Measurements from ENCODE around the gene TDRD12.
"Not testable (repeated sequence)": the region's sequence is repeated elsewhere in the genome, so short reads cannot be mapped to it uniquely, and the experiment has no call there.

Gene TDRD12

GRCh38 chr19:32694316-32694715 is 25.3 kb upstream of the TDRD12 start:
- DNase-seq = not testable (repeated sequence)

DNA sequence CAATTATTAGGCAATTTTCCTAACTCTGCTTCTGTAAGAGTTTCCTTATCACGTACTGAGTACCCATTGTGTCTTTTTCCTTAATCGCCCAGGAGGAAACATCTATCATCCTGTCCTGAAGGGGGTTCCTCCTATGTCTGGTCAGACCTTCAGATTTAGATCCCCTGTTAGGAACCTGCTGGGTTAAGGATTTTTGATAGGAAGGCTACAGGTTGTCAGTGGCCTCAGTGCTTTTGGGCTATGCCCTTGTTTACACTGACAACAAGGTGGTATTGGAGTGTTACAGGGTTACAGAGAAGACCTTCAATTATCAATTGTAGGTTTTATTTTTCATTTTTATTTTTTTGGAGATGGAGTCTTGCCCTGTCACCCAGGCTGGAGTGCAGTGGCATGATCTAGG is 24.7 kb upstream of the TDRD12 start:
- not testable (repeated sequence) for DNase-seq

DNA sequence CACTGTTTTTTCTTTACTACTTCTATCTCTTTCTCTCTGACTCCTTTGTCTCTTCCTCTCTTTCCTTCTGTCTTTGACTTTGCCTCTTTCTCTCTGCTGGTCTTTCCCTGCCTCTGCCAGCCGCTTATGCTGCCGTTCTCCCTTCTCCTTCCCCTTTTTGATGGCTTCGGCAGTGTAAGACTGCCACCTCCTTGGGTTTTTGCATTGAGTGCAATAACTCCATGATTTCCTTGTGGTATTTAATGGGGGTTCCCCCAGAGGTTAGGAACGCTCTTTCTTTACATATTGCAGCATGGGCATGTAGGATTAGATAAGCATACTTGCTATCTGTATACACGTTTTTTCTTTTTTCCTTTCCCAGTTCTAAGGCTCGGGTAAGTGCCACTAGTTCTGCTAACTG is 24.1 kb upstream of the TDRD12 start:
- DNase-seq = not testable (repeated sequence)

GRCh38 chr19:32696771-32697170 is 22.8 kb upstream of the TDRD12 start:
- not testable (repeated sequence) for DNase-seq

DNA sequence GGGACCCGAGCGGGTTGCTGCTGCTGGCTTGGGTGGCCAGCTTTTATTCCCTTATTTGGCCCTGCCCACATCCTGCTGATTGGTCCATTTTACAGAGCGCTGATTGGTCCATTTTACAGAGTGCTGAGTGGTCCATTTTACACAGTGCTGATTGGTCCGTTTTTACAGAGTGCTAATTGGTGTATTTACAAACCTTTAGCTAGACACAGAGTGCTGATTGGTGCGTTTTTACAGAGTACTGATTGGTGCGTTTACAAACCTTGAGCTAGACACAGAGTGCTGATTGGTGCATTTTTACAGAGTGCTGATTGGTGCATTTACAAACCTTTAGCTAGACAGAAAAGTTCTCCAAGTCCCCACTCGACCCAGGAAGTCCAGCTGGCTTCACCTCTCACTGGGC is 19.4 kb upstream of the TDRD12 start:
- not testable (repeated sequence) for DNase-seq

DNA sequence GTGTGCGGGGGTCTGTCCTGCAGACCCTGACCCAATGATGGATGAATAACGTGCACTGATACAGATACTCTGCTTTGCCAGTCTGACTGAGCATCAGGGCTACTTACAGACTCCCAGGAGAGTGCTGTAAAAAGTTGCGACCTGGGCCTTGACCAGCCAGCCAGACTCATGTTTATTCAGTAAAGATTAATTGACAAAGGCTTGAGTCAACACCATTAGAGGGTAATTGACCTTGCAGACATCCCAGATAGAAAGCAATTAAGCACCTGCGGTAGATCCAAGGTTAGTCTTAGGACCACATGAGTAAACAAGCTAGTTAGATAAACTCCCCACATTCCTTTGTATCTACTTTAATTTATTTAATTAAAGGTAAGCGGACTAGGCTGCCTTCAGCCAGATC is 17.6 kb upstream of the TDRD12 start:
- no peak for DNase-seq

GRCh38 chr19:32704006-32704405 is 15.6 kb upstream of the TDRD12 start:
- DNase-seq = not testable (repeated sequence)

GRCh38 chr19:32708457-32708856 is 11.1 kb upstream of the TDRD12 start:
- no peak for DNase-seq

DNA sequence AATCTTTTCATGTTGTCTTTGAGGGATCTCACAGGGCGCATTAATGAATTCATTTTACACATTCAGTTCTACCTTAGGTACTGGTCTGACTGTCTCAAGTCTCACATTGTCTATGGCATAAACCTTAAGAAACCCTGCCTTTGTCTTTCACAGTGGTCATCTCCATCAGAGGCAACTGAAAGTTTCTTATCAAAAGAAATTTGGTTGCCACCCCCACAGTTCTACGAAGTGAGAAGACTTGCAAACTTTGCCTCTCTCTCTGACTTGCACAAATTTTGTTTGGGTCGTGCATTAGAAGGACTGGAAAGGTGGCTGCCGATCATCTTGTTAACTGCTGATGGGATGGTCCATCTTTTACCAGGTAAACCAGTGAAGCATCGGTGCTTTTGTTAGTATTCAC is 10.5 kb upstream of the TDRD12 start:
- no peak for DNase-seq

GRCh38 chr19:32711747-32712146 is 7.8 kb upstream of the TDRD12 start:
- no peak for DNase-seq

GRCh38 chr19:32716203-32716602 is 3.4 kb upstream of the TDRD12 start:
- not testable (repeated sequence) for DNase-seq

GRCh38 chr19:32717496-32717895 is 2.1 kb upstream of the TDRD12 start:
- no peak for DNase-seq

- DNase-seq = no peak
Observed at GRCh38 chr19:32718286-32718685, 1.3 kb upstream of the TDRD12 start.

- no peak for DNase-seq
Observed at GRCh38 chr19:32720216-32720935, 809 bp downstream of the TDRD12 start.

GRCh38 chr19:32720936-32721250 is 1.3 kb downstream of the TDRD12 start:
- DNase-seq = no peak

GRCh38 chr19:32735936-32736335 is 16.4 kb downstream of the TDRD12 start:
- DNase-seq = no peak

DNA sequence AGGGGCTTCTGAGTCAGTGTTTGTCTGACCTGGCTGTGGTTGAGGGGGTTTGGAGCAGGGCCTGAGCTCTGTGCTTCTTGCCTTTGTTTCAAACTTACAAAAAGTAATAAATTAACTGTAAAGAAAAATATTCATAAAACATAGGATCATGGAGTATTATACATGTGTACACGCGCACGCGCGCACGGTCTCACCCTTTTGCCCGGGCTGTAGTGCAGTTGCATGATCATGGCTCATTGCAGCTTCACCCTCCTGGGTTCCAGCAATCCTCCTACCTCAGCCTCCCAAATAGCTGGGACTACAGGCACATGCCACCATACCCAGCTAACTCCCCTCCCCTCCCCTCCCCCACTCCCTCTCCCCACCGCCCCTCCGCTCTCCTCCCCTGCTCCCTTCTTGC is 23.5 kb downstream of the TDRD12 start:
- DNase-seq = no peak

GRCh38 chr19:32743447-32743846 is 23.9 kb downstream of the TDRD12 start:
- DNase-seq = no peak

DNA sequence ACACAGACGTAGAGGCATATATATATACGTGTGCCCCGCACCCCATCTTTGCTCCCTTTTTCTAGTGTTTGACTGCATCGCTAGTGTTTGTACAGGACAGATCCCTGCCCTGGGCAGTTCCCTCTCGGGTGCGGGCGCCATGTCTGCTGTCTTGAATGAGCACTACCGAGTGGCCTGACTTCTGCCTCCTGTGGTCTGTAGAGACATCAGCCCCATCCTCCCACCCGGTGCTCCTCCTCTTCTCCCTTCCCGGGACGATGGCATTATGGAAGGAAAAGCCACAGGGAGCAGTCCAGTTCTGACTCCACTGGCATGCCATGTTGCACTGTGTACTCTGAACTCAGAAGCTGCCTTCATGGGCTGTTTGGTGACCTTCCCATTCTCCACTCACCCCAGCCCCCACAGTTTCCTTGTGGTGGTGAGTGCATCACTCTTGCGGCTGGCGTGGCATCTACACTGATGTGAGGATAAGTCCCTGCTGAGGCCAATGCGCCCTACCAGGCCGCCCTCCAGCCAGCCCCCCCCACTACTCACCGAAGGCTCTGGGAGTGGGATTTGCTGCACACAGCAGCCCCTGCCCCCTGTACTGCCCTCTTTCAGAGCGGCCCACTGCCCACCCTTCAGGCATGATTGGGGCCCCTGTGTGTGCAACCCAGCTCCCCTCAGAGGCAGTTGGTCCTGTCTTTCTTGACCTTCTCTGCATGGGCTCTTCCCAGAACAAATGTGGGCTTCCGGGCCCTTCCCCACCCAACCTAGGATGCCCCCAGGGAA is 25.2 kb downstream of the TDRD12 start:
- no peak for DNase-seq

DNA sequence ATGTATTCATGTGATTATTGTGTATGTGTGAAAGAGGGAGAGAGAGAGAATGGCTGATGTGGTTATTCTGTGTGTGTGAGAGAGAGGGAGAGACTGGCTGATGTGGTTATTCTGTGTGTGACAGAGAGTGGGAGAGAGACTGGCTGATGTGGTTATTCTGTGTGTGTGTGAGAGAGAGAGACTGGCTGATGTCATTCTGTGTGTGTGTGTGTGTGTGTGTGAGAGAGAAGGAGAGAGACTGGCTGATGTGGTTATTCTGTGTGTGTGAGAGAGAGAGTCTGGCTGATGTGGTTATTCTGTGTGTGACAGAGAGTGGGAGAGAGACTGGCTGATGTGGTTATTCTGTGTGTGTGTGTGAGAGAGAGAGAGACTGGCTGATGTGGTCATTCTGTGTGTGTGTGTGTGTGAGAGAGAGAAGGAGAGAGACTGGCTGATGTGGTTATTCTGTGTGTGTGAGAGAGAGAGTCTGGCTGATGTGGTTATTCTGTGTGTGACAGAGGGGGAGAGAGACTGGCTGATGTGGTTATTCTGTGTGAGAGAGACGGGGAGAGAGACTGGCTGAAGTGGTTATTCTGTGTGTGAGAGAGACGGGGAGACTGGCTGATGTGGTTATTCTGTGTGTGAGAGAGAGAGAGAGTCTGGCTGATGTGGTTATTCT is 26.2 kb downstream of the TDRD12 start:
- DNase-seq = not testable (repeated sequence)

- not testable (repeated sequence) for DNase-seq
Observed at GRCh38 chr19:32746631-32747196, 27.1 kb downstream of the TDRD12 start.

DNA sequence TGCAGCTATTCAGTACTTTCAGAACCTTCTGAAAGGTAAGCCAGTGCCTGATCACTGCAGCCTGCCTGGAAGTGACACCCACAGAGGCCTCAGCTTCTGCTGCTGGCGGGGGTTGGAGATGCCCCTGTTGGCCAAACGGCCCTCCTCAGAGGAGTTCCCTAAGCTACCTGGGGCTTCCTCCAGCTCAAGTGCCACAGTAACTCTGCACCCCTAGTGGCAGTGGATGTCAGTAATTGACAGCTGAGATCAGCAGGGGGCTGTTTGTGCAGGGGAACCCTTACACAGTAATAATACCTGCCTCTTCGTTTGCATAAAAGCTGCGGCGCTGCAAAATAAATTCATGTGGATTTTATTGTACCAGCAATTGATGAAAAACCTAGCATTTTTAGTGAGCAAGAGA is 28.9 kb downstream of the TDRD12 start:
- peak; percentile 32 for DNase-seq

GRCh38 chr19:32748948-32749347 is 29.4 kb downstream of the TDRD12 start:
- DNase-seq = no peak

GRCh38 chr19:32749361-32749760 is 29.8 kb downstream of the TDRD12 start:
- no peak for DNase-seq

Data from NCI-H2171 (cell line).